K562 (cell line): ENCODE results near the gene CERS6.

Experiments
- CBFB ChIP-seq: sonication (generic); formaldehyde crosslinking; IDR thresholded peaks from 2 replicates; pipeline ENCODE4 v1.4.0; 2020; ENCODE audit warnings: mild to moderate bottlenecking, missing genetic modification reagents
- HNRNPLL ChIP-seq: fragments of 200-400 bp; formaldehyde crosslinking; IDR thresholded peaks from 2 replicates; pipeline ENCODE4 v1.6.1; 2017; ENCODE audit warnings: low read length, low read depth, mild to moderate bottlenecking; ENCODE audit not compliant: poor library complexity, severe bottlenecking
- MAZ ChIP-seq, 2 experiments: fragments of 450-650 bp in 1 of 2; sonication (generic) in 1 of 2; formaldehyde crosslinking; IDR thresholded peaks in 1 of 2; conservative IDR thresholded peaks in 1 of 2; 2 replicates each; pipeline versions ENCODE4 v1.4.0 to v1.5.0; 2020; ENCODE audit warnings: mild to moderate bottlenecking in 1 of 2, missing genetic modification reagents in 1 of 2
- NFATC3 ChIP-seq: fragments of 450-650 bp; IDR thresholded peaks from 2 replicates; pipeline ENCODE4 v1.6.1; 2017; ENCODE audit warnings: mild to moderate bottlenecking
- POLR2AphosphoS5 ChIP-seq: IDR thresholded peaks from 2 replicates; pipeline ENCODE4 v1.6.1; 2011; ENCODE audit warnings: mild to moderate bottlenecking, low read depth, low read length, moderate library complexity; ENCODE audit not compliant: control insufficient read depth, insufficient read depth
- SETDB1 ChIP-seq: IDR thresholded peaks from one replicate; pipeline ENCODE4 v1.6.1; 2012; ENCODE audit warnings: low read length, control low read depth, inconsistent platforms
- SMARCE1 ChIP-seq: fragments of 450-650 bp; IDR thresholded peaks from 2 replicates; pipeline ENCODE4 v1.7.1; 2016; ENCODE audit warnings: mild to moderate bottlenecking
- TF ChIP-seq, protein P1 (sequence below), 3 experiments: IDR thresholded peaks in 2 of 3; conservative IDR thresholded peaks in 1 of 3; 2 replicates each; pipeline ENCODE4 v1.5.1; 2011 to 2012; ENCODE audit warnings: low read length in 3 of 3, mild to moderate bottlenecking in 3 of 3, control low read depth in 2 of 3, improper control_type of control experiment in 1 of 3, inconsistent platforms in 1 of 3, low read depth in 1 of 3, mixed read lengths in 1 of 3, moderate library complexity in 1 of 3; ENCODE audit not compliant: insufficient read depth in 2 of 3
- TF ChIP-seq, protein P2 (sequence below): fragments of 200-800 bp; sonication (Bioruptor generic); IDR thresholded peaks from 2 replicates; pipeline ENCODE4 v1.6.1; 2016; ENCODE audit warnings: missing genetic modification characterization, missing compliant biosample characterization

DNA sequence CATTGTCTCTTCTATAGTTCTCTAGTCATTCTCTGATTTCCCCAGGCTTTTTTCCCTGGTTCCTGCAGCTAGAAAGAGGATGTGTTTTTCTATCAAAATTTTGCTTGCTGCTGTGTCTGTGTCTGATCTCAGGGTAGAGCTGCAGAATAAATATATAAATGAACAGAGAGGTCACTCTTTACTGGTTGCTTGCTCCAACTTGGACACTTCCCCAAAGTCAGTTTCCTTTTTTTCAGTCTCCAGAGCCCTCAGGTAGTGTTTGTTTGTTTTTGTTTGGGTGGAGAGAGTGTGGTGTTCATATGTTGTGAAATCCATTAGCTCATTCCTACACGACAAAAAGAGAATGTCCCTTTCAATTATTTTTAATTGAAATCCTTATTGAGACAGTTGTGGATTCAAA, 85.8 kb downstream of the CERS6 start:
- TF ChIP-seq, protein P1, sequence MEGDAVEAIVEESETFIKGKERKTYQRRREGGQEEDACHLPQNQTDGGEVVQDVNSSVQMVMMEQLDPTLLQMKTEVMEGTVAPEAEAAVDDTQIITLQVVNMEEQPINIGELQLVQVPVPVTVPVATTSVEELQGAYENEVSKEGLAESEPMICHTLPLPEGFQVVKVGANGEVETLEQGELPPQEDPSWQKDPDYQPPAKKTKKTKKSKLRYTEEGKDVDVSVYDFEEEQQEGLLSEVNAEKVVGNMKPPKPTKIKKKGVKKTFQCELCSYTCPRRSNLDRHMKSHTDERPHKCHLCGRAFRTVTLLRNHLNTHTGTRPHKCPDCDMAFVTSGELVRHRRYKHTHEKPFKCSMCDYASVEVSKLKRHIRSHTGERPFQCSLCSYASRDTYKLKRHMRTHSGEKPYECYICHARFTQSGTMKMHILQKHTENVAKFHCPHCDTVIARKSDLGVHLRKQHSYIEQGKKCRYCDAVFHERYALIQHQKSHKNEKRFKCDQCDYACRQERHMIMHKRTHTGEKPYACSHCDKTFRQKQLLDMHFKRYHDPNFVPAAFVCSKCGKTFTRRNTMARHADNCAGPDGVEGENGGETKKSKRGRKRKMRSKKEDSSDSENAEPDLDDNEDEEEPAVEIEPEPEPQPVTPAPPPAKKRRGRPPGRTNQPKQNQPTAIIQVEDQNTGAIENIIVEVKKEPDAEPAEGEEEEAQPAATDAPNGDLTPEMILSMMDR (IDR thresholded peaks at IDR 0.05 in 2 of 3, conservative IDR thresholded peaks at IDR 0.05 in 1 of 3; ENCODE audit: insufficient read depth in 2 of 3, low read depth in 1 of 3, low read length in 3 of 3), result no peak
- TF ChIP-seq POLR2AphosphoS5 (no peak), NFATC3 (no peak), MAZ (CRISPR knock-in tag; conservative IDR thresholded peaks at IDR 0.05 in 1 of 2, IDR thresholded peaks at IDR 0.05 in 1 of 2) (no peak), CBFB (no peak), HNRNPLL (no peak), SMARCE1 (no peak), SETDB1 (no peak)
- TF ChIP-seq, protein P2, sequence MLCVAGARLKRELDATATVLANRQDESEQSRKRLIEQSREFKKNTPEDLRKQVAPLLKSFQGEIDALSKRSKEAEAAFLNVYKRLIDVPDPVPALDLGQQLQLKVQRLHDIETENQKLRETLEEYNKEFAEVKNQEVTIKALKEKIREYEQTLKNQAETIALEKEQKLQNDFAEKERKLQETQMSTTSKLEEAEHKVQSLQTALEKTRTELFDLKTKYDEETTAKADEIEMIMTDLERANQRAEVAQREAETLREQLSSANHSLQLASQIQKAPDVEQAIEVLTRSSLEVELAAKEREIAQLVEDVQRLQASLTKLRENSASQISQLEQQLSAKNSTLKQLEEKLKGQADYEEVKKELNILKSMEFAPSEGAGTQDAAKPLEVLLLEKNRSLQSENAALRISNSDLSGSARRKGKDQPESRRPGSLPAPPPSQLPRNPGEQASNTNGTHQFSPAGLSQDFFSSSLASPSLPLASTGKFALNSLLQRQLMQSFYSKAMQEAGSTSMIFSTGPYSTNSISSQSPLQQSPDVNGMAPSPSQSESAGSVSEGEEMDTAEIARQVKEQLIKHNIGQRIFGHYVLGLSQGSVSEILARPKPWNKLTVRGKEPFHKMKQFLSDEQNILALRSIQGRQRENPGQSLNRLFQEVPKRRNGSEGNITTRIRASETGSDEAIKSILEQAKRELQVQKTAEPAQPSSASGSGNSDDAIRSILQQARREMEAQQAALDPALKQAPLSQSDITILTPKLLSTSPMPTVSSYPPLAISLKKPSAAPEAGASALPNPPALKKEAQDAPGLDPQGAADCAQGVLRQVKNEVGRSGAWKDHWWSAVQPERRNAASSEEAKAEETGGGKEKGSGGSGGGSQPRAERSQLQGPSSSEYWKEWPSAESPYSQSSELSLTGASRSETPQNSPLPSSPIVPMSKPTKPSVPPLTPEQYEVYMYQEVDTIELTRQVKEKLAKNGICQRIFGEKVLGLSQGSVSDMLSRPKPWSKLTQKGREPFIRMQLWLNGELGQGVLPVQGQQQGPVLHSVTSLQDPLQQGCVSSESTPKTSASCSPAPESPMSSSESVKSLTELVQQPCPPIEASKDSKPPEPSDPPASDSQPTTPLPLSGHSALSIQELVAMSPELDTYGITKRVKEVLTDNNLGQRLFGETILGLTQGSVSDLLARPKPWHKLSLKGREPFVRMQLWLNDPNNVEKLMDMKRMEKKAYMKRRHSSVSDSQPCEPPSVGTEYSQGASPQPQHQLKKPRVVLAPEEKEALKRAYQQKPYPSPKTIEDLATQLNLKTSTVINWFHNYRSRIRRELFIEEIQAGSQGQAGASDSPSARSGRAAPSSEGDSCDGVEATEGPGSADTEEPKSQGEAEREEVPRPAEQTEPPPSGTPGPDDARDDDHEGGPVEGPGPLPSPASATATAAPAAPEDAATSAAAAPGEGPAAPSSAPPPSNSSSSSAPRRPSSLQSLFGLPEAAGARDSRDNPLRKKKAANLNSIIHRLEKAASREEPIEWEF (CRISPR knock-in tag), result no peak
